Loucy (cell line): ENCODE data around the gene SOS1.

Experiments used
- H2AFZ ChIP-seq: fragments of 200-600 bp; sonication (generic); 2 replicates; pipeline ENCODE4 v1.6.0; 2016; ENCODE audit warnings: antibody characterized with exemption, mild to moderate bottlenecking, low read length, moderate library complexity
- H3F3A ChIP-seq: fragments of 200-600 bp; 2 replicates; pipeline ENCODE4 v1.6.0; 2016; ENCODE audit warnings: antibody characterized with exemption, low read depth, mild to moderate bottlenecking
- H3K27me3 ChIP-seq: fragments of 200-600 bp; sonication (generic); 2 replicates; pipeline ENCODE4 v1.6.1; 2014; ENCODE audit warnings: low read length, mild to moderate bottlenecking; ENCODE audit not compliant: insufficient read depth, poor library complexity, severe bottlenecking
- H3K36me3 ChIP-seq: fragments of 200-600 bp; sonication (generic); 2 replicates; pipeline ENCODE4 v1.6.1; 2016; ENCODE audit warnings: low read length; ENCODE audit not compliant: insufficient read depth
- H3K4me1 ChIP-seq: fragments of 200-600 bp; sonication (generic); 2 replicates; pipeline ENCODE4 v1.5.1; 2014; ENCODE audit warnings: low read length, mild to moderate bottlenecking; ENCODE audit not compliant: insufficient read depth, poor library complexity, severe bottlenecking
- H3K4me2 ChIP-seq: fragments of 200-600 bp; sonication (generic); 2 replicates; pipeline ENCODE4 v1.6.0; 2014; ENCODE audit warnings: antibody characterized with exemption, low read length, low read depth, mild to moderate bottlenecking; ENCODE audit not compliant: poor library complexity, severe bottlenecking
- H3K4me3 ChIP-seq: fragments of 200-600 bp; sonication (generic); 2 replicates; pipeline ENCODE4 v1.5.1; 2014; ENCODE audit warnings: low read length, mild to moderate bottlenecking, mixed read lengths; ENCODE audit not compliant: poor library complexity, severe bottlenecking
- H3K79me2 ChIP-seq: fragments of 200-600 bp; sonication (generic); 2 replicates; pipeline ENCODE4 v1.6.1; 2014; ENCODE audit warnings: low read length; ENCODE audit not compliant: insufficient read depth
- H3K9ac ChIP-seq: fragments of 200-600 bp; sonication (generic); 2 replicates; pipeline ENCODE4 v1.6.0; 2014; ENCODE audit warnings: mild to moderate bottlenecking, low read depth, low read length, moderate library complexity; ENCODE audit not compliant: poor library complexity, severe bottlenecking
- H3K9me2 ChIP-seq: fragments of 200-600 bp; sonication (generic); replicated peaks from 2 replicates; pipeline ENCODE4 v1.6.1; 2016; ENCODE audit warnings: low read depth, low read length, mixed read lengths
- H3K9me3 ChIP-seq: fragments of 200-600 bp; sonication (generic); 2 replicates; pipeline ENCODE4 v1.6.1; 2014; ENCODE audit warnings: mild to moderate bottlenecking, antibody characterized with exemption, low read length, low read depth; ENCODE audit not compliant: insufficient read depth
- H4K20me1 ChIP-seq: fragments of 200-600 bp; sonication (generic); 2 replicates; pipeline ENCODE4 v1.6.0; 2014; ENCODE audit warnings: antibody characterized with exemption, low read length, mild to moderate bottlenecking; ENCODE audit not compliant: insufficient read depth, poor library complexity, severe bottlenecking
- EZH2phosphoT487 ChIP-seq: fragments of 200-600 bp; IDR thresholded peaks from 2 replicates; pipeline ENCODE4 v1.6.1; 2018; ENCODE audit warnings: antibody characterized with exemption, mild to moderate bottlenecking, moderate library complexity, borderline replicate concordance
- TF ChIP-seq, protein P1 (sequence below): fragments of 200-600 bp; sonication (generic); conservative IDR thresholded peaks from 2 replicates; pipeline ENCODE4 v1.5.1; 2014; ENCODE audit warnings: mild to moderate bottlenecking, antibody characterized with exemption, low read length

Gene SOS1

DNA sequence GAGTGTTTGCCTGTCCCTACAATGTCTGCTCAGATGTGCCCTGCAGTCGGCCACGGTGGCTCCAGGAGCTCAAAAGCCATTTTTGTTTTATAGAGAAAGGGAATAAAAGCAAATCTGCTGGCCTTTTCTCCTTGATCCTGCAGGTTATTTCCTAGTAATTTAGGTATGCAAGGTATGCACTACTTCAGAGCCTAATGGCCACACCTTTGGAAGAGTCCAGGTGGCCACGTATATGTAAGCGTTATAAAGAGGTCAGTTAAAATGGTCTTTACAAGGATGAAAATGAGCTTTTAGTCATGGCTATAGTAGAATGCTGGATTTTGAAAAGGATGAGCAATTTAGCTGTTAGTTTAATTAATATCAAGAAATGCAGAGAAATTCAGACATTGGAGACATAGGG is 149.5 kb downstream of the SOS1 start:
- Histone ChIP-seq H3K9me2 (no peaks in the 10 kb centered on the region), H3K4me3 (no peak overlapping the region), H3F3A (no peaks in the 10 kb centered on the region), H3K9me3 (no peaks in the 10 kb centered on the region), H3K4me2 (no peak overlapping the region), H3K79me2 (no peaks in the 10 kb centered on the region), H4K20me1 (no peaks in the 10 kb centered on the region), H3K4me1 (no peaks in the 10 kb centered on the region), H2AFZ (no peak overlapping the region), H3K27me3 (no peaks in the 10 kb centered on the region), H3K9ac (no peak overlapping the region), H3K36me3 (no peaks in the 10 kb centered on the region)
- no peak for TF ChIP-seq EZH2phosphoT487
- TF ChIP-seq, protein P1, sequence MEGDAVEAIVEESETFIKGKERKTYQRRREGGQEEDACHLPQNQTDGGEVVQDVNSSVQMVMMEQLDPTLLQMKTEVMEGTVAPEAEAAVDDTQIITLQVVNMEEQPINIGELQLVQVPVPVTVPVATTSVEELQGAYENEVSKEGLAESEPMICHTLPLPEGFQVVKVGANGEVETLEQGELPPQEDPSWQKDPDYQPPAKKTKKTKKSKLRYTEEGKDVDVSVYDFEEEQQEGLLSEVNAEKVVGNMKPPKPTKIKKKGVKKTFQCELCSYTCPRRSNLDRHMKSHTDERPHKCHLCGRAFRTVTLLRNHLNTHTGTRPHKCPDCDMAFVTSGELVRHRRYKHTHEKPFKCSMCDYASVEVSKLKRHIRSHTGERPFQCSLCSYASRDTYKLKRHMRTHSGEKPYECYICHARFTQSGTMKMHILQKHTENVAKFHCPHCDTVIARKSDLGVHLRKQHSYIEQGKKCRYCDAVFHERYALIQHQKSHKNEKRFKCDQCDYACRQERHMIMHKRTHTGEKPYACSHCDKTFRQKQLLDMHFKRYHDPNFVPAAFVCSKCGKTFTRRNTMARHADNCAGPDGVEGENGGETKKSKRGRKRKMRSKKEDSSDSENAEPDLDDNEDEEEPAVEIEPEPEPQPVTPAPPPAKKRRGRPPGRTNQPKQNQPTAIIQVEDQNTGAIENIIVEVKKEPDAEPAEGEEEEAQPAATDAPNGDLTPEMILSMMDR: no peak

DNA sequence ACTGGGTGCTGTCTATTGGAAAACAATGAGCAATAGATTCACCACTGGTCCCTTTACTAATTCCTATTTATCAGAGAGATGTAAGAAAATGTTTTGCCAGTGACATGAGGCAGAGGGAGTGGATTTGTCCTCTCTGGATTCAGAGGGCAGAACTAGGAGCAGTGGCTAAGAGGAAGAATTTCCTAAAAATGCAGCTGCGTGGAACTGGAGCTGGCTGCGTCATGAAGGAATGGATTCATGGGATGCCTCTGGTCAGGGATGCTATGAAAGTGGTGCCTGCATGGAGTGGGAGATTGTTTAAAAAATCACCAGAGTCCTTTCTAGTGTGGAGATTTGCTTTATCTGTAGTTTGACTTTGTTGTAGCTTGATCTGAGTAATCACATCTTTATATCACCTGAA is 152.8 kb downstream of the SOS1 start:
- Histone ChIP-seq H3F3A (no peaks in the 10 kb centered on the region), H3K4me2 (no peak overlapping the region), H3K4me3 (no peak overlapping the region), H3K4me1 (no peaks in the 10 kb centered on the region), H2AFZ (no peak overlapping the region), H3K9ac (no peak overlapping the region), H3K9me3 (no peaks in the 10 kb centered on the region), H3K79me2 (no peaks in the 10 kb centered on the region), H3K36me3 (no peaks in the 10 kb centered on the region), H3K9me2 (no peaks in the 10 kb centered on the region), H4K20me1 (no peaks in the 10 kb centered on the region), H3K27me3 (no peaks in the 10 kb centered on the region)
- TF ChIP-seq, protein P1: no peak
- no peak for TF ChIP-seq EZH2phosphoT487

DNA sequence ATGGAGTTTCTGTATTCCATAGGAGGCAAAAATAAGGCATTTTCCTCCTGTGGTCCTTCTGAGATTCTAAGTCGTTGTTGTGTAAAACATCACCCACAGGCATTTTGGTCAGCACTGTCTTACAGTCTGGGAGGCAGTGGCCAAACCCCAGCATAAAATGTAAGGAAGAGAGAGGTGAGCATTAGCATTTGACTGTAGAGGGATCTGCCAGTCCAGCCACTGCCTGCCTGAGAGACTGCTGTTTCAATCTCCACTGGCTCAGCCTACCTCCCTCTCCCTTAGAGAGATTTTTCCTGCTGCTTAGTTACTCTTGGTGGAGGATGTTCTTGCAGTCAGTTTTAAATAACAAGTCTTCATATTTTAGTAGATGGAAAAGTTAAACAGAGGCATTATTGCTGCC is 154.2 kb downstream of the SOS1 start:
- TF ChIP-seq EZH2phosphoT487: no peak
- TF ChIP-seq, protein P1: no peak
- Histone ChIP-seq H3K36me3 (no peaks in the 10 kb centered on the region), H3K9me2 (no peaks in the 10 kb centered on the region), H3K4me3 (no peak overlapping the region), H2AFZ (no peak overlapping the region), H3K9me3 (no peaks in the 10 kb centered on the region), H3K4me1 (no peaks in the 10 kb centered on the region), H3K4me2 (no peak overlapping the region), H3K27me3 (no peaks in the 10 kb centered on the region), H3K79me2 (no peaks in the 10 kb centered on the region), H3K9ac (no peak overlapping the region), H4K20me1 (no peaks in the 10 kb centered on the region), H3F3A (no peaks in the 10 kb centered on the region)
